Memory B cell (primary cell): ENCODE measurements around the gene PBX1.

ENCODE experiments used
- ATAC-seq: fragments of 150-1000 bp; cut with Tn5 transposase; 2 replicates; pipeline ENCODE4 v1.10.0; 2021; ENCODE audit warnings: low read depth, mild to moderate bottlenecking, moderate library complexity
- DNase-seq, 2 donors: peaks; one replicate each; pipeline ENCODE4 v3.0.0; 2022; ENCODE audit warnings: low spot score in 2 of 2
- H3K27ac Mint-ChIP-seq: one replicate; pipeline ENCODE4 v1.8.0; 2022; ENCODE audit warnings: mild to moderate bottlenecking, moderate library complexity, mixed read lengths
- H3K27me3 Mint-ChIP-seq: one replicate; pipeline ENCODE4 v1.8.0; 2022; ENCODE audit warnings: mixed read lengths
- H3K36me3 Mint-ChIP-seq: one replicate; pipeline ENCODE4 v1.8.0; 2022; ENCODE audit warnings: mild to moderate bottlenecking, mixed read lengths
- H3K4me1 Mint-ChIP-seq: one replicate; pipeline ENCODE4 v1.8.0; 2022; ENCODE audit warnings: mixed read lengths
- H3K4me3 Mint-ChIP-seq: one replicate; pipeline ENCODE4 v1.8.0; 2022; ENCODE audit warnings: mild to moderate bottlenecking, moderate library complexity, mixed read lengths
- H3K9me3 Mint-ChIP-seq: one replicate; pipeline ENCODE4 v1.8.0; 2022; ENCODE audit warnings: mixed read lengths

PBX1 gene

DNA sequence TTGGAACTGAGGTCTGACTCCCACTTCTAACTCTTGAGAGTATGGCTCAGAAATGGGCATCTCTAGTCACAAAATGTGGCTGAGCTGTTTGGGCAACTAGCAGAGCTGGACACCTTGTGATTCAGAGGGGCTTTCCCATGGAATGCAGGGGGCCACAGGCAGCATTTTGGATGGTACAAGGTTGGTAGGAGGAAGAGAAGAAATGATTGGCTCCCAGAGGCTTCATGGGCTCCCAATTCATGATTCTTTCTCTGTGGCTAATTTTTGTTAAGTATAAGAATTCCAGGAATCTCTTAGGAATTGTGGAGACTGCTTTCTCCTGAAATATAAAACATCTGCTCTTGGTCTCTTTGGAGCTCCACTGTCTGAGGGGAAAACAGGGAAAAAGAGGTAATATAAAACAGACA lies 49.7 kb downstream of the PBX1 start:
- no peak for ATAC-seq
- H3K36me3 Mint-ChIP-seq, result no peaks in the 10 kb centered on the region
- DNase-seq, result no peak
- no peaks in the 10 kb centered on the region for H3K4me1 Mint-ChIP-seq
- no peak overlapping the region for H3K4me3 Mint-ChIP-seq
- H3K27ac Mint-ChIP-seq, result no peak overlapping the region
- peaks cover 3% of the 10 kb centered on the region for H3K27me3 Mint-ChIP-seq
- no peaks in the 10 kb centered on the region for H3K9me3 Mint-ChIP-seq

DNA sequence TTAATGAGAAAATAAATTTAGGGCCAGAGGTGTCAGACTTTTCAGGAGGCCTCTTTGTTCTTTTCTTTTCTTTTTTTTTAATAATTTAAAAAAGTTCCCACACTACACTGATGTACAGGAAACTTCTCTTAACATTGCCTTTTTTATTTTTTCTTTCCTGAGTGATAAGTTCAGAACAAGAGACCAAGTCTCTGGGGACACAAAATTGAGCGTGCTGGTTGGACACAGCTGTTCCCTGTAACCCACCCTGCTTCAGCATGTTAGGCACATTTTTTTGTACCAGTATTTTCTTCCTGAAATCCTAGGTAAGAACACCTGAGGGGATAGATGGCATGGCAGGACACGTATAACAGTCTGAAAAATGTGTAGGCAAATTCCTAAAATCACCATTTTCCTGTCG lies 50.1 kb downstream of the PBX1 start:
- no peak for DNase-seq
- no peak overlapping the region for H3K4me3 Mint-ChIP-seq
- no peak overlapping the region for H3K27ac Mint-ChIP-seq
- H3K27me3 Mint-ChIP-seq, result peaks cover 3% of the 10 kb centered on the region
- H3K4me1 Mint-ChIP-seq, result no peaks in the 10 kb centered on the region
- no peaks in the 10 kb centered on the region for H3K36me3 Mint-ChIP-seq
- no peak for ATAC-seq
- no peaks in the 10 kb centered on the region for H3K9me3 Mint-ChIP-seq

DNA sequence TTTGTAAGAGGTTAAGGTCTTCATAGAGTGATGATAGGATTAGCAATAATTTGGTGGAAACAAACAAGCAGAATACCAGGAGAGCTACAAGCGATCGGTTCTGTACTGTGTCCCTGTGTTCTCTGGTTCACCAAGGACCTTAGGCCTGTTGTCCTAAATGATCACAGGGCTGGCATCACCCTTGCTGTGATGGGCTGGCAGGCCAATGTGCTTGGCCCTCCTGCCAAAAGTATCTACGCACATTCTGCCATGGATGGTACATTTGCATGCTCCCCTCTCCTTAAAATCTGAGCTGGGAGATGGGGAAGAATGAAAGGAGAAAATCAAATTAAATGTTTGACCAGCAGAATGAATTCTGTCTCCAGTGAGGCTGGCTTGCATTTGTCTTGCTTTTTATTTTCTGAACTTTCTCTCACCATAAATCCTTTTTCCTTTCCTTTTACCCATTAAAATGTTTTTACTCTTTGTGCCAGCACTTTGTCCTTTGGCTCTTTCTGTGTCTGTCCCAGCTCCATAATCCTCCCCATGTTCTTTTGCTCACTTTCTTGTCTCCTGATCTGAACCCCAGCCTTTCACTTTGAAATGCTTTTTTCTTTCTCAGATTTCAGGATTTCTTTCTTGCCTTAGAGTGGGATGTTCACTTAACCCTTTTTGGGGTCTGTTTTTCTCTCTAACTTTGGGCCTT lies 51.7 kb downstream of the PBX1 start:
- Mint-ChIP-seq H3K9me3 (no peaks in the 10 kb centered on the region), H3K36me3 (no peaks in the 10 kb centered on the region), H3K27me3 (peaks cover 3% of the 10 kb centered on the region), H3K4me1 (no peaks in the 10 kb centered on the region), H3K4me3 (no peak overlapping the region), H3K27ac (no peak overlapping the region)
- no peak for DNase-seq
- ATAC-seq, result no peak

DNA sequence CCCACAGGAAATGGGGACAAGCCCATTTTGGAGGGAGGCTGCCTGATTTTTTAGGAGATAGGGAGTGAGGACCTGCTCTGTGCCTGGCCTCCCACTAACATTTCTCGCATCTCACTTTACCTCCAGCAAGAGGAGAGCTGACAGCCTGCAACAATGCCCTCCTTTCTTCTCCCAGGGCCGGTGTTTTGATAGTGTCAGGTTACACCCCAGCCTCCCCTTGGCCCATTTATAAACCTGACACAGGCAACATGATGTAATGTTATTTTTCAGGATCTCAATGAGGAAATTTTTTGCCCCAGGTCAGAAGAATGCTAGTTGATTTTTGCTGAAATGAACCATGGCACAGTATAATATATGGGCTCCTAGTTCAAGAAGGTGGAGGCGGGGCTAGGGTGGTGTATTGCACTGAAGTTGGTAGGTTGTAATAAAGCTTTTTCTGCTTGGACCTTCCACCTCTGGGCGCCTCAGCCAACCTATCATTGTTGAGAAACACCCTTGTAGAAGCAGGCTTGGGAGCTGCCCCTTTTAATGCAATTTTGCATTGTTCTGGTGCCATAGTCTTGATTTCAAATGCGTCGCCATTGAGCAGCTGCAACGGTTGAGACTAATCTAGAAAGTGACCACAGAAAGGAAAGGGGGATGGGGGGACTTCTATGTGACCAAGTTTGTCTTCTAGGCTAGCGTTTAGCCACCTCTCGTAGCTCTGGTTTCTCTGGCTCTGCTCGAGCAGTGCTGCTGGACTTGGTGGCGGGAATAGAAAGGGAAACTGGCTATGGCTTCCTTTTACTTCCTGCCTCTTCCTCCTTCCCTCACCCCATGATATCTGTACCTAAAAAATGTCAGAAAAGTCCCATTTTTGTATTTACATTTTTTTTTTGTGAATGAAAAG lies 53.0 kb downstream of the PBX1 start:
- Mint-ChIP-seq H3K4me1 (no peaks in the 10 kb centered on the region), H3K27me3 (peaks cover 2% of the 10 kb centered on the region), H3K9me3 (no peaks in the 10 kb centered on the region), H3K27ac (no peak overlapping the region), H3K36me3 (no peaks in the 10 kb centered on the region), H3K4me3 (no peak overlapping the region)
- ATAC-seq (no peak), DNase-seq (no peak)

DNA sequence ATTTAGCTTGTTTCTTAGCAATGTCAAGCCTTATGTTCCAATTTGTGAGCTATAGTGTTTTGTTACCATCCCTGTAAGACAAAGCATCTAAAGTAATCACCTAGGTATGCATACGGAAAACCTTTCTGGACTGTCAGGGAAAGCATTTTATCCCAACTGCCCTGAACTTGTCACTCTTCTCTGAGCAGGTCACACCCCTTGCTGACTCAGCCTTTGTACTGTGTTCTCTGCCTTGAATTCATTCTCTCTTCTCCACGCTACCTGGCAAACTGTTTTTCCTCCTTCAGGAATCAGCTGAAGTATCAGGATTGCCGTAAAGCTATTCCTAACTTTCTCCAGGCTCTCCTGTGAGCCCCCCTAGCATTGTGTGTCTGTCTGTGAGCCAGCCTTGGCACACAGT lies 54.2 kb downstream of the PBX1 start:
- no peak for ATAC-seq
- H3K4me1 Mint-ChIP-seq, result no peaks in the 10 kb centered on the region

DNA sequence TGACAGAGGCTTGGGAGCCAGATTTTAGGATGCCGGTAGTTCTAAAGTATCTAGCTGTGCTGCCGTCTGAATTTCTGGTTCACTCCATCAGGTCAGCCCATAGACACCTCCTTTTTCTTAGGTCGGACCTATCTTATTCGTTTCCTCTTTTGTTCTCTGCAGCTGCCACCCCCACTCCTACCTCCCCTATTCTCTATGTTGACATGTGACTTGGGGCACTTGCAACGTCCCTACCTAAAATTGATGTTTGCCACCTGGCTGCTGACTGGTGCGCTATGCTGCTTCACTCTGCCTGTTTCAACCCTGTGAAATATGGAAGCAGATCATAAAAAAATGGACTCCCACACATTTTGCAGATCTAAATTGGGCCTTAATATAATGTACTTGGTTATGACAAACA lies 55.3 kb downstream of the PBX1 start:
- Mint-ChIP-seq H3K4me3 (no peak overlapping the region), H3K27me3 (no peaks in the 10 kb centered on the region), H3K27ac (no peak overlapping the region), H3K4me1 (no peaks in the 10 kb centered on the region), H3K36me3 (no peaks in the 10 kb centered on the region), H3K9me3 (no peaks in the 10 kb centered on the region)
- no peak for DNase-seq
- ATAC-seq, result no peak

More for the DNA sequence above, 54.2 kb downstream of the PBX1 start:
- DNase-seq, result no peak
- Mint-ChIP-seq H3K9me3 (no peaks in the 10 kb centered on the region), H3K27ac (no peak overlapping the region), H3K4me3 (no peak overlapping the region), H3K36me3 (no peaks in the 10 kb centered on the region), H3K27me3 (no peaks in the 10 kb centered on the region)

DNA sequence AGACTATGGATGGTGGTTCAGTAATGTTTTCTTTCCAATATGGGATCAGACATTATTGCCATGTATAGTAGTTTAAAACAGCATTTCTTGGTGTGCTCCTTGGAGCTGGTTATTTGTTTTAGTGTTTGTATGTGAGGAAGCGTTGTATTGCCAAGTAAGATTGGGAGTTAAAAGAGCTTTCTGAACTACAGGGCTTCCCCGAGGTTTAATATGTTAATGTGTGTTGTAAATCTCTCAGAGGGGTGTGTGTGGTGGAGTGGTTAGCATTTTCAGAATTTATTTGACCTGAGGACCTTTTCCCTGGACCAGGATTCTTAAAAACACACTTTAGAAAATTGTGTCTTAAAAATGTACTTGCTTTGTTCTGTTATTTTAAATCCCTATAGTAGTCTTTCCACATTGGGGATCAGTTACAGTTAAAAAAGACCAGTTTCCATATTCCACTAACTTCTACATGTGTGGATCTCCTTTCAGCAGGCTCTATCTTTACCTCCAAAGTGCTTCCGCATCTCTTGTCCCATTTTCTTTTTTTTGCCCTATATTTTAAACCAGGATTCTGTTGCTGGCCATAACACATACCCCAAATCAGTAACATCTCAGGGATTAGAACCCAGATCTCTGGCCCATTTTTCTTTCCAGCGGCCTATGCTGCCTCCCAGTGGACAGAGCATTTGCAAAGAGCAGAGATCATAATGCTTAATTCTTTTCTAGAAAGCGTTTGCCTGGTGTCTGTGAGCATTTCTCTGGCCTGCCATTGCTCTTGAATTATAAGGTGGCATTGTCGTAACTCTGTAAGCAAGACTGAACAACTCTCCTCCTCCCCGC lies 58.6 kb downstream of the PBX1 start:
- H3K36me3 Mint-ChIP-seq, result no peaks in the 10 kb centered on the region
- no peaks in the 10 kb centered on the region for H3K4me1 Mint-ChIP-seq
- ATAC-seq, result no peak
- no peaks in the 10 kb centered on the region for H3K9me3 Mint-ChIP-seq
- H3K27me3 Mint-ChIP-seq, result no peaks in the 10 kb centered on the region
- H3K27ac Mint-ChIP-seq, result no peak overlapping the region
- no peak overlapping the region for H3K4me3 Mint-ChIP-seq
- no peak for DNase-seq

DNA sequence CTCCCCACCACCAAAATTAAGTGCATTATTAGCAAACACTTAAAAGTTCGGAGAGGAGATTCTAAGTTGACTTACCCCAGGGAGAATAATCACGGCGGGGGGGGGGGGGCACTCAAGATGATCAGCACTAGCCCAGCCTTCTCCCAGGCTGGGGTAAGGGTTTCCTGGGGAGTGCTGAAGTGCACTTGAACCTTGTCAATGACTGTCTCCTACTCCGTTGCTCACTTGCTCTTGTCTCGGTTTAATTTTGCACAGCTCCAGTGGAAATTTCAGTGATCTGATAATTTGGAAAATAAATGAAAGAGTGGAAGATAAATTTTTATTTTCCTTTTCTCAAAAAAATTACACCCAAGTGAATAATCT lies 59.2 kb downstream of the PBX1 start:
- H3K27ac Mint-ChIP-seq, result no peak overlapping the region
- H3K4me3 Mint-ChIP-seq, result no peak overlapping the region
- DNase-seq (no peak), ATAC-seq (no peak)
- H3K27me3 Mint-ChIP-seq, result no peaks in the 10 kb centered on the region
- H3K4me1 Mint-ChIP-seq, result no peaks in the 10 kb centered on the region
- no peaks in the 10 kb centered on the region for H3K9me3 Mint-ChIP-seq
- no peaks in the 10 kb centered on the region for H3K36me3 Mint-ChIP-seq

DNA sequence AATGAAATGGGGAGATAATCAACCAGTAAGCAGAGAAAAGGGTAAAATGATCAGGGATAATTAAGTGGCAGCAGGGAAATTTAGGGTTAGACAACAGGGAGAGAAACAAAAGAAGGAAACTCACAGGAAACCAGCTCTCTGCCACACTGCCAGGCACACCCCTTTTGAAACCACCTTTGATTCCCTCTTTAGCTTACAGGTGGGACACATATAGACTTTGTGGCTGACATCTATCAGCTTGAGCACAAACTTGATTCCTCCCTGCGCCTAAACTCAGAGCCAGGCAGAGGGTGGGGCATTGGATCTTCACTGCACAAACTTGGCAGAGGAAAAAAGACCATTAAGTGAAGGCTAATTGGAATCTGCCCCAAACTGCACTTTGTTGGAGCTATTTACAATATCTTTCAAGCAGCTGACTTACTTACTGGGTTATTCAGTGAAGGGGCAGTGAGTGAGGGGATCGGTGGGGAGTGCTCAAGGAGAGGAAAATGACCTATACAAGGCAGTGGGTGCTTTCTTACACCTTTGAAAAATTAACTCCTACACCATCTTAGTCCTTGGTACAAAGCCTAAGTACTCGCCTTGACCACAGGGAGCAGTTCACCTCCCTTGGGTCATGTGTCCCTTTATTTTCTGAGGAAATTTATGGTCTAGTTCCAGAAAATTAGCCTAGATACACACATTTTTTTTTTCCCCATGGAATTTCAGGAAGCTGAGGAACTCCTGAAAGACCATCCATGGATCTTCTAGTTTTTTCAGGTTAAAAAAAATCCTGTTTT lies 60.2 kb downstream of the PBX1 start:
- Mint-ChIP-seq H3K36me3 (no peaks in the 10 kb centered on the region), H3K4me3 (no peak overlapping the region), H3K4me1 (no peaks in the 10 kb centered on the region), H3K27ac (no peak overlapping the region), H3K9me3 (no peaks in the 10 kb centered on the region), H3K27me3 (peaks cover 2% of the 10 kb centered on the region)
- ATAC-seq (no peak), DNase-seq (no peak)

DNA sequence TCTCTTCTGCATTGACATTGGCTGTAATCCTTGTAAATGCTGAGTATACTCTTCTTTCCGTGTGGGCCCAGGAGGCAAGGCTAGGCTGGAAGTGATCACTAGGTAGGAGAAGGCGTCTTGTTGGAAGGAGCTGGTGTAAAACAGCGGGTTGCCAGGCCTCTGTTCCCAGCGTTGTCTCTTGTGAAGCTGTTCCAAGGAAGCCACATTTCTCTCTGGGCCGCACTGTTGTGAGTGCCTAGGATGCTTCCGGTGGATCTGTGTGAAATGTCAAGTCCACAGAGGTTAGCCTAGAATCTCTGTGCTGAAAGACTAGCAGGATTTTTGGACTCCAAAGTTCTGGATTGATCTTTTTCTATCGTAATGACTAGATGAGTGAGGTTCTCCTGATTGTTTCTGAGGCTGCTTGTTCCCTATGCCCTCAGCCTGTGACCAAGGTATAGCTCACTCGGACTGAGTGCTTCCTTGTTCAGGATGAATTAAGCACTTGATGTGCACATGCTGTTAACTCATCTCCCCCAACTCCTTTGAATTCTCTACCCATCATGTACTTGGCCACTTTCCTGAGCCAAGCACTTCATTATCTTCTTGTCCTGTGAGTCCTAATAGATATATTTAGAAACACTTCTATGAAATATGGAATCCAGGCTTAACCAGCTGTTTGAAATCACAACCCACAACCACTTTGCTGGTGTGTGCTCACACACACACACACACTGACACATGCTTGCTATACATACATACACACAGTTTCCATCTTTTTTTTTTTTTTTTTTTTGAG lies 63.3 kb downstream of the PBX1 start:
- peaks cover 3% of the 10 kb centered on the region for H3K4me1 Mint-ChIP-seq
- no peaks in the 10 kb centered on the region for H3K36me3 Mint-ChIP-seq
- no peak overlapping the region for H3K4me3 Mint-ChIP-seq
- H3K27ac Mint-ChIP-seq, result no peak overlapping the region
- peaks cover 2% of the 10 kb centered on the region for H3K27me3 Mint-ChIP-seq
- no peak for DNase-seq
- ATAC-seq, result no peak
- no peaks in the 10 kb centered on the region for H3K9me3 Mint-ChIP-seq

DNA sequence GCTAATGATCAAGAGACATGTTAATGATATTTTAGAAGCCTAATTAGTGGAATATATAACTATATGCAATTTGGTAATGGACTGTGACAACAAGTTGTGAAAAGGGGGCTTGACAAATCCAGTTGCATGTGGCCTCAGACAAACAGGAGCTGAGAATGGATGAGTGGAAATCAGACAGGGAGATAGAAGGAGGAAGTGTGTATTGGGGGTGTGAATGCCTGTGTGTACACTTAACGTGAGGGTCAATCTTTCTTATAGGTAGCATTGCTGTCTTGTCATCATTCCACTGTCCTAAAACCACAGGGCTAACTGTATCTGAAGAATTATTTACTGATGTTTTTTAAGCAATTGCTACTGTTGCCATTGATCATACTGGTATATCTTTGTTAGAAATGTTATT lies 64.8 kb downstream of the PBX1 start:
- no peak for ATAC-seq
- Mint-ChIP-seq H3K4me1 (peaks cover 3% of the 10 kb centered on the region), H3K27ac (no peak overlapping the region), H3K36me3 (no peaks in the 10 kb centered on the region), H3K27me3 (peaks cover 3% of the 10 kb centered on the region), H3K9me3 (no peaks in the 10 kb centered on the region), H3K4me3 (no peak overlapping the region)
- no peak for DNase-seq

DNA sequence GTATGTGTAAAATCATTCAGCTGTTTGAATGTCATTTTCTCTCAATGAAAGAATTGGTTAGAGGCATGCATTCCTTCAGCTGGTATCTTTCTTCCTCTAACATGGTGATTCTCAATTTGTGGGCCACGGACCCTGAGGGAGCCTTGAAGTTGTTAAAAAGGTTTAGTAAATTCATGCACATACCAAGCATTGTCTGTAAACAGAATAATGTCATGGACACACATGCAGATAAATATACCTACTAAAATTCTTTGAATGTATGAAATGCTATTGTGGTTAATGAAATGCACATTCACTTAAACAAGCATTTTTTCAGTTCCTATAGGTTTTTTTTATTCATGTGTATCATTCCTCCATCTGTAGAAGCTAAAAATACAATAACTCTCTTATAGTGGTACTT lies 65.4 kb downstream of the PBX1 start:
- Mint-ChIP-seq H3K9me3 (no peaks in the 10 kb centered on the region), H3K36me3 (no peaks in the 10 kb centered on the region), H3K4me1 (peaks cover 3% of the 10 kb centered on the region), H3K4me3 (no peak overlapping the region), H3K27ac (no peak overlapping the region), H3K27me3 (peaks cover 3% of the 10 kb centered on the region)
- no peak for ATAC-seq
- no peak for DNase-seq

DNA sequence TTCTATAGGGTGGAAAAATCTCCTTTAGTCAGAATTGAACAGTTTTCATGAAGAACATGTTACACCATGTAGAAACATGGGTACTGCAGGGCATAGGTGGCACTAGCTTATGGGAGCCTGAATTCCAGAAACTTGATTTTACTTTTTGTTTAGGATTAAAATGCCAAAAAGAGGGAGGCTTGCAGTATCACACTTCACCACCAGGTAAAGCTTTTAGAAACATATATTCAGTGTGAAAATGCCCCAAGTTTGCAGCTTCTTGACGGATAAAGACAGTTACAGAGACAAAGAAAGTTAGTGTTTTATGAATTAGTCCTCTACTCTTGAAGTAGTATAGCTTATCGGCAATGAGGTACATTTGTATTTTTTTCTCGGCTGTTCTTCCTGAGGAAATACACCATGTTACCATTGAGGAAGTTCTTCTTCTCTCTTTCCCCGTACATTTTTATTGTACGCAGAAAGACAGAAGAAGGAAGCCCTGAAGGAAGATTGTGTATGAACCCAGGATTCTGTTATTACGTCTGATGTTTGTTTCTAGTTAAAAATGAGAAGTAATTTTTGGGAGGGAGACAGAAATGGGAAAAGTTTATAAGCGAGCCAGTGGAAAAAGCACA lies 66.1 kb downstream of the PBX1 start:
- H3K4me1 Mint-ChIP-seq, result peaks cover 3% of the 10 kb centered on the region
- DNase-seq, result no peak
- H3K36me3 Mint-ChIP-seq, result no peaks in the 10 kb centered on the region
- no peaks in the 10 kb centered on the region for H3K9me3 Mint-ChIP-seq
- H3K4me3 Mint-ChIP-seq, result no peak overlapping the region
- ATAC-seq, result no peak
- peaks cover 3% of the 10 kb centered on the region for H3K27me3 Mint-ChIP-seq
- H3K27ac Mint-ChIP-seq, result no peak overlapping the region
